HG02981 (cell line): ENCODE results near the gene SMAD2.

Experiments used
- ATAC-seq: cut with Tn5 transposase; IDR thresholded peaks from one replicate; pipeline ENCODE4 v1.9.1; 2021; ENCODE audit warnings: mild to moderate bottlenecking, moderate library complexity; ENCODE audit not compliant: unreplicated experiment

The SMAD2 gene

DNA sequence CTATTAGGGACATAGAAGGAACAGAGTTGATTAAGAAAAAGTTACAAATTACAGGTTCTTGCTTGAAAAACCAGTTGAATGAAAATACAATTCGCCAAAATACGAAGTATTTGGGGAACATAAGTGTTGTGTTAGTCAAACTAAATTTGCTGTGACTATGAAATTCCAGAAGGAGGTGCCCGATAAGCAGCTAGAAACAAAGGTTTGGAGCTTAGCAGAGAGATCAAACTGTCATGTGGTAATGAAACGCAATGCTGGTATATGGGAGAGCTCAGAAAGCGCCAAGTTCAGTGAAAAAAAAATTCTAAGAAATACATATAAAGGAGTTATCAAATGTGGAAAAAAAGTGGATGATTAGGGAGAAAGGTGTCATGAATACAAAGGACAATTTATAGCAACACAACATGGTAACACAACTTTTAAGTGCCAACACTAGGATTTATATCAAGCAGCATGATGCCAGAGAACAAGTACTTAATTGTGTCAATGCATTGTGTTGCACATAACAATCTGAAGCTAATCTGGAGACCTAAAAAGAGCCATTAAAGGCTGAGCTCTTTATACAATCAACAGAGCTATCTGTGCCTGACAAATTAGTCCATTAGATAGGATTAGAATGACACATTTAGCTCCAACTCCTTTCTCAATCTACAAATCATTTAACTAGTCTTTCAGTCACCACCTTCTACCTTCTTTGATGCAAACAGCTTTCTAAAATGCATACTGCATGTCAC is 31.2 kb downstream of the SMAD2 start:
- no peak for ATAC-seq

DNA sequence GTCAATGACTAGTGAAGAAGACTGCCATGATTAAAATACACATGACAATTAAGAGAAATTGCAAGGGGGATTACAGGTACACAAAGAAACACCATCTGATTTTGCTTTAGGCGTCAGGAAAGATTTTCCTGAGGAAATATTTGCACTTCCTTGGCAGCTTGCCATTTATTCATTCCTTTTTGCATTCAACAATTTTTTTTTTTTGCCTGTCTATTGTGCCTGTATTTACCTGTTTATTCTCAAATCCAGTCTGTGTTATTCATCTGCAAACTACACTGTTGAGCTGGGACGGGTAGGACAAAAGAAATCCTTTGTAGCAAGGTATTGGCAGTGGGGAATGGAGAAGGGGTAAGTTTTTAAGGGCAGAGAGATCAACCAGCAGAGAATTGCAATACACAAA is 31.8 kb downstream of the SMAD2 start:
- ATAC-seq: no peak

DNA sequence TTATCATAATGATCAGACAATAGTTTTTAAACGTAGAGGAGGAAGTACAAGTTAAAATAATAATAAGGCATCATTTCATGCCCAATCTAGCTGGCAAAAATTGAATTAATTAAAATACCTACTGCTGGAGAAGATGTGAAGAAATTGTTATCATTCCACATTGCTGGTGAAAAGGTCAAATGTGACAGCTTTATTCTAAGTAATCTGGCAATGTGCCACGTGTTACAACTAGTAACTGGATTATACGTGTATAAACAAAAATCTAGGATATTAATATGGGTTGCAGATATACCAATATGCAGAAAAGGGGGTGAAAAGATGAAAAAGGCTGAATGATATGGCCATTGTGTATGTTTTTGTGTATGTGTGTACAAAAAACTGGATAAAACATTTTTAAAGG is 32.4 kb downstream of the SMAD2 start:
- ATAC-seq: no peak

DNA sequence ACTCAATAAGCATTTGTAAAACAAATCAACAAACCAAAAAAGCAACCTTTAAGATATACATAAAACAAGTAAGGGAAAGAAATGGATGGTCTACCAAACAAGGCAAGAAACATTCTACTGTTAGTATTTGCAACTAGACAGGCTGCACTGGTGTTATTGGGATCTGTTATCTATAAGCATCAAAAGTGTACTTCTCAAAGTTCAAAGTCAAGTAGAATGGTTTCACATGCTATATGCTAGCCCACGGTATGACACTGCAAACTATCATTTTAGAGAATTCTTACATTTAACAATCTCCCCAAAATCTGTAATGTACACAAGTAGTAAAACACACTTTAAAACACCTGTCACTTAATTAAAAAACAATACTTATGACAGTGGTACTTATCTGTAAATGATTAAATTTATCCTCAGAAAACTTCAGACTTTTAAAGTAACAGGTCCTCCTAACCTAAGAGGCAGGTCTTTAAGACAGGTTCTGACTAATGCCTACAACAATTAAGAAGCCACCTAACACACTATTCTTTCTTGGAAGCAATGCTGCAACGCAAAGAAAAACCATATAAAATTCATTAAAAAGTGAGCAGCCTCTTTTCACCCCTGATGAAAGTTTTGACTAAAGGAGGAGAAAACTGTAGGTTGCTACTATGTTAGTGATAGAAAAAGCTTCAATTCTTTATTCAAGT is 34.8 kb downstream of the SMAD2 start:
- ATAC-seq: no peak

DNA sequence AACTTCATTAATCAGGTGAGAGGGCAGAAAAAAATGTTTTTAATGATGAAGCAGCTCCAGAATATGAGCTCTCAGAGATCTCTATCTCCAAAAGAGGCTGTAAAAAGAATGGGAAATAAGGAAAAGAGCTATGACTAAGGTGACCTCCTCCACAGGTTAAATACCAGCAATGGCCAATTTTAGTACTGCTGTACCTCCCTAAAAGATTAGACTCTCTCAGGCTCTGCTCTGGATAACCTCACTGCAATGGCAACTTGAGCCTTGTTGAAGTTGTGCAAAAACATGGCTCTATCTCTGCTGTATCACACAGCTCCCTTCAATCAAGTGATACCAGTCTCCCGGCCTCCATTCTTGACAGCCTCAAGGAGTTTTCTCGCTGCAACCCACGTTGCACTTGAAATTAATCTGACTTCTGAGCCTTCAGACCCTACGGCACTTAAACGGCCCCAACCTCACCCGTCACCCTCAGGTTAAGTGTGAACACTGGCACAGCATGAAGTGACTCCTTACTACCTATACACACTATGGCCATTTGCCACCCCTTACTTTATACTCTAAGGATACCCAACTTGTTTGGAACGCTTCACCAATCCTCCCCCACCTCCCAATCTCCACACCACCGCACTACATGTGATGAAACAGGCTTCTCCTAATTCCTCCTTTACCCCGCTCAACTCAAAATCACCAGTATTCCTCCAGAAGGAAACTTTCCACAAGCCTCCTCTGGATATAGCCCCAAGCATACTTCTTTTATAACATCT is 36.3 kb downstream of the SMAD2 start:
- ATAC-seq: no peak

DNA sequence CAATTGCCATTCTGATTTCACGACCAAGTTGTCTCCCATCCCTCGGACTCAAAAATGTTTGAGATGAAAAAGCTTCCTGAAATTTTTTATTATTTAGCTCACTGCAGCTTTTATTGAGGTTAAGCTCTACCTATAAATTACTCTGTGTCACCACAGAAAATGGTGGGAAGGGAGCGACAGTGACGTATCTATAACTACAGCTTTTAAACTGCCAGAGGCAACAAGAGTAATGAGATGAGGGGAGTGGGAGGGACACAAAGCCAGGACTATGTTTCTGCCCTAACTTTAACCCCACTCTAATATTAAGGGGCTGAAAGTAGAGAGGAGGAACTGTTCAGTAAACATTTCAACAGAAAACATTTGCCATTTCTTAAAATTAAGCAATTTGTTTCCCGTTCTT is 37.4 kb downstream of the SMAD2 start:
- no peak for ATAC-seq

DNA sequence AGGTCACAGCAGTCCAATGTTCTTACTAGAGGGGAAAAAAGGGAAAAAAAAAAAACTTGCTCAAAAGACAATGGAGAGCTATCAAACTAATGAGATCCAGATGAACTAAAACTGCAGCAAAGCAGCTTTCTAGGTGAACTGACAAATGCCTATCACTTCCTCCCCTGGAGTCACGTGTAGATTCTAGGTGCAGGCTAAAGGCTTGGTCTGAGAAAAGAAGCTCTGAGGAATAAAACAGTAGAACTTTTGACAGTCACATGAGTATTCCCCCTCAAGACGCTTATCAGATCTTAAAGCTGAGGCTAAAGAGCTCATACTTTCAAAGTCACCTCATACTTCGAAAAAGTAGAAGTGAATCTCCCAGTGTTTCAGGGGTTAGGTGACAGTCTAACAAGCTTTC is 42.3 kb downstream of the SMAD2 start:
- no peak for ATAC-seq

DNA sequence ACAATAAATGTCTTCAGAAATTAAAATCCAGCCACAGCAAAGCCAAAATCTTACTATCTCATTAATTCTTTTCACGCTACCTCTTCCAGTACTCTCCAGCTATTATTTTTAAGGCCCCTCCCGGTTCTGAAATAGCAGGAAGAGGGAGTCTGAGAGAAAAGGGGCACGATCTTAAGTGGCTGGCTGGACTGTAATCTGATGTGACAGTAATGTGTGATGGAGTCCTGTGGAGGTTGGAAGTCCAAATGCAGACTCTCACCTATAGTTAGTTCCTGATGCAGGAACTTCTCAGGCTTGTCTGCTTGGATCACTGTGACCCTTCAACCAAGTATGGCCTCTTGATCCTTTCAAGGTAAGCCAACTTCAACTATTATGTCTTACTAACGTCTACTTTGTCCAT is 43.2 kb downstream of the SMAD2 start:
- no peak for ATAC-seq

DNA sequence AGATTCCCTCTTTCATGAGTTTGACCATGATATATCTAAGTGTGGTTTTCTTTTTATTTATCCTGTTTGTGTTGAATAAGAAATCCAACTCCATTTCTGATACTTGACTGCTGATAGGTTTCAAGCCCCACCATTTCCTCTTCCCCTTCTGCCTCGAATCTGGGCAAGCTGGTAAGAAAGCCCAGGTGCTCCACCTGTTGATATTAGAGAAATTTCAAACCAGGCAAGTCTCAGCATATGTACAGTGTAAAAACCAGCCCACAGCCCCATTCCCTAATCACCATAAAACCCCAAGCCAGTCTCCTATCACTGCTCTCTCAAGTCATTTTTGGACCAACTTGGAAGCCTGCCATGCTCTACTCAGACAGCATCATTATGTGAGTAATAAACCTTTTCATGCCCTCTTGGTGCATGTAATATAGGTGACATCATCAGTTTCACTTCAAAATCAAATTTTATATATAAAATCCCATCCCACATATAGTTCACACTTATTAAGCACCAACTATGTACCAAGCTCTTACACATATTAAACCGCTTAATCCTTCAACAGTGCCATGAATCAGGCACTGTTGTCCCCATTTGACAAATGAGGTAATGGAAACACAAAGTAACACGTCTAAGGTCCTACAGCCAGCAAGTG is 46.6 kb downstream of the SMAD2 start:
- ATAC-seq: no peak

DNA sequence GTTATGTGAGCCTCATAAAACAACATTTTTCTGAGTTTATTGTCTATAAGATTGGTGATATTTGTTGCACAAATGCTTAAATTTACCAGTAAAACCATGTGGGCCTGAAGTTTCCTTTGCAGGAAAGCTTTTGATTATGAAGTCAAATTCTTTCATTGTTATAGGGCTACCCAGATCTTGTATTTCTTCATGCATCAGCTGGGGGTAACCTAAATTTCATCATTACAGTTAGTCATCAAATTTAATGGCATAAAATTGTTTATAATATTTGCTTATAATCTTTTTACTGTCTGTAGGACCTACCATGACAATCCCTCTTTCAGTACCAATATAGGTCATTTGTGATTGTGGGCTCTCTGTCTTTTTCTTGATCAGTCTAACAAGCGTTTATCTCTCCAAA is 47.8 kb downstream of the SMAD2 start:
- ATAC-seq: no peak

DNA sequence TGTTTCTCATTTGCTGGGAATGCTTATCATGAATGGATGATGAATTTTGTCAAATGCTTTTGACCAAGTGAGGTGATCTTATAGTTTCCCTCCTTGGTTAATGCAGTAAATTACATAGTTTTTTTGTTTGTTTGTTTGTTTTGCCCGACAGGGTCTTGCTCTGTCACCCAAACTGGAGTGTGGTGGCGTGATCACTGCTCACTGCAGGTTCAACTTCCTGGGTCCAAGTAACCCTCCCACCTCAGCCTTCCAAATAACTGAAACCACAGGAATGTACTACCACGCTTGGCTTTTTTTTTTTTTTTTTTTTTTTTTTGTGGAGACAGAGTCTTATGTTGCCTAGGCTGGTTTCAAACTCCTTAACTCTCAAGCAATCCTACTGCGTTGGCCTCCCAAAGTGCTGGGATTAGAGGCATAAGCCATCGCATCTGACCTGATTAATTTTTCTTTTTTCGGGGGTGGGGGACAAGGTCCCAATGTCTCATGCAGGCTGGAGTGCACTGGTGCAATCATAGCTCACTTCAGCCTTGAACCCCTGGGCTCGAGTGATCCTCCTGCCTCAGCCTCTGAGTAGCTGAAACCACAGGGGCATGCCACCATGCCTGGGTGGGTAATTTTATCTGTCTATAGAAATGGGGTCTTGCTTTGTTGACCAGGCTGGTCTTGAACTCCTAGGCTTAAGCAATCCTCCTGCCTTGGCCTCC is 48.6 kb downstream of the SMAD2 start:
- no peak for ATAC-seq

DNA sequence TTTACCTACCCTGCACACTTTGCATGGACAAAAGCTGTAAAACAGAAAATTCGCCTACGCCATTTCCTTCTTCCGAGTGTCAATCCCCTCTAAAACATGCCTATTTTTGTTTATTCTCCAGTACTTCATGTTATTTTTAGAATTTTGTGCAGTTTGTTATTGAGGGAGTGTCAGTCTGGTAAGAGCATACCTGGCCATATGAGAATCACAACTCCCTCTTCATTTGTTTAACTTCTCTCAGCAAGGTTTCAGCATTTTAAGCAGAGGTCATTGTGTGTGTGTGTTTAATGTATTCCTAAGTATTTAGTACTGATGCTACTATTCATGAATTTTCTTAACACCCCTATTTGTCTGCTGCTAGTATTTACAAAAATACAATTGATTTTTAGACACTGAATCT is 49.4 kb downstream of the SMAD2 start:
- ATAC-seq: no peak

DNA sequence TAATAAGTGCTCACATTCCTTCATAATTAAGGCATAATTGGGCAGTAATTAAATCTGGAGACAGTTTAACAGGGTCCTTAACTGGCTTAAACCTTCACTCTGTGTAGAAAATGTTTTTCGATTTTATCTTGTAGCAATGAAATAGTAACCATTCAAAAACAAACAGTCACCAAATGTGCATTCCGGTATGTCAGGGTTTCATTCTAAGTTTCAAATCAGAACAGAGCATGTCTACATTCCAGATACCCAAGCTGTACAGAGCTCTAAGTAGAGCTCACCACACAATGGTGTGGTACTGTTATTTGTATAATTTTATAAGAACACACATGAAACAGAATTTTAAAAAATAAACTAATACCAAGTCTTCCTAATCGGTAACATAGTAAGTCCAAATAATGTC is 52.6 kb downstream of the SMAD2 start:
- ATAC-seq: no peak

DNA sequence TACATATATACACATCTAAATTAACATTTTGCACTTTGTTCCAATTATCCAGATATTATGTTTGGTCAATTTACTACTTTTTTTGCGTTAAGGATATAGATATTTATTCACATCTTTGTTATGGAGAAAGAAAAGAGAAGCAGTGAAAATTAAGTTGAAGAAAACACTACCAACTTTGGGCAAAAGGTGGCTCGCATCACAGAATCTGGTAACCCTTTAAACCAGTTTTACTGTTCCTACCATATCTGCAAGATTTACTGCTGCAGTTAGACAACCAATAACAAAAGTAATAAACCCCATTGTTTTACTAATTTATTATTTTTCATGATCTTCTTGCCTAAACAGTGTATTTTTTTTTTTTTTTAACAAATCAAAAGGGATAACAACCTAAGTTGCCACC is 53.6 kb downstream of the SMAD2 start:
- ATAC-seq: no peak

DNA sequence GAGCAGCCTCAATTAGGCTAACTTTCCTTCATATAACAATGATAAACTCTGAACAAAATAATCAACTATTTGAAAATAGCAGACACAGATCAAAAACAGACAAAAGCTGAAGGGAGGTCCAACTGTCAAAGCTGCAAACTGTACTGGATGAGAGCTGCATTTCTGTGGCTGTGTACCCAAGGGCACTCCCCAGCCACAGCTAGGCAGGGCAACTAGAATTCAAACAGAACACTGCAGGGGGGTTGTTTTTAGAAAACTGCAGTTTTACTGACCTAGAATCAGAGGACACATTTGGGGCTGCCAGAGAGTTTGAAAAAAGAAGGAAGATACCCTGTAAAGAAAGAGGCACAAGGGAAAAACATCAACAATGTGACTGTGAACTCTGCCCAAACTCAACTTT is 56.8 kb downstream of the SMAD2 start:
- no peak for ATAC-seq

DNA sequence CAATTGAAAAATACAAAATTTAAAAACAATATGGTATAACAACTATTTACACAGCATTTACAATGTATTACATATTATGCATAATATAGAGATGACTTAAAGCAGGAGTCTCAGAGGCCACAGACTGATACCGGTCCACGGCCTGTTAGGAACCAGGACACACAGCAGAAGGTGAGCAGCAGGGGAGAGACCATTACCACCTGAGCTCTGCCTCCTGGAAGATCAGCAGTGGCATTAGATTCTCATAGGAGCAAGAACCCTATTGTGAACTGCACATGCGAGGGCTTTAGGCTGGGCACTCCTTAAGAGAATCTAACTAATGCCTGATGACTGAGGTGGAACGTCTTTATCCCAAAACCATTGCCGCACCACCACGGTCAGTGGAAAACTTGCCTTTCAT is 58.0 kb downstream of the SMAD2 start:
- no peak for ATAC-seq

DNA sequence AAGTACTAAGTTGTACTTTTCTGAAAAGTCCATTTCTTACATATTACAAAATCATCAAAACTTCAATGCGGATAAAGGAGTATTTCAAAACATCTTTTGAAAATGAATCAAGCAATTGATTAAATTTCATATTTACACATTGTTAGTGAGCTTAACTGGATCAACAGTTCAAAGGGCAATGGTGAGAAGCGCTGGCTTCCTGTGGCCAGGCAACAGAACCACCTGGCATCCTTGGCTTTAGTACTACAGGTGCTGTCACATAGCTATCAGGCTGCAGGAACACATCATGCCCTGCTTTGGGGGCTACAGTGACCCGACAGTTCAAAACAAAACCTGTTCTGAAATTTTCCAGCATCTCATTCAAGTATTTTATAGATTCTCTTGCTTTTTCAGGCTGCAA is 59.2 kb downstream of the SMAD2 start:
- no peak for ATAC-seq

DNA sequence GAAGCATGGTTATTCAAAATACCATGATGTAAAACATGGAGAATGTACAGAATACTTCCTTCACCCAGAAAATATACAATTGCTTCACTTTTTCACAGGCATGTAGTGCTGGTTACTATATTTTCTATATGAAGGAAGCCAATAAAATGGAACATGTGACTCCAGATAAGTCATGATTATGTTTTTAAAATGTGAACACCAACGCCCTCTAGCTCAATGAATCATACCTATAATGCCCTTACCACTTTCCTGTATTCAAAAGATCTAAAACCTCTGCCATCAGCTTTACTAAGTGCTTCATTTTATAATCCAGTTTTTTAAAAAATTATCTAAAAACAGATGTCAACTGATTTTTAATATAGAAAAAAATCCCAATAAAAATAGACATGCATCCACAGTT is 59.9 kb downstream of the SMAD2 start:
- ATAC-seq: no peak

DNA sequence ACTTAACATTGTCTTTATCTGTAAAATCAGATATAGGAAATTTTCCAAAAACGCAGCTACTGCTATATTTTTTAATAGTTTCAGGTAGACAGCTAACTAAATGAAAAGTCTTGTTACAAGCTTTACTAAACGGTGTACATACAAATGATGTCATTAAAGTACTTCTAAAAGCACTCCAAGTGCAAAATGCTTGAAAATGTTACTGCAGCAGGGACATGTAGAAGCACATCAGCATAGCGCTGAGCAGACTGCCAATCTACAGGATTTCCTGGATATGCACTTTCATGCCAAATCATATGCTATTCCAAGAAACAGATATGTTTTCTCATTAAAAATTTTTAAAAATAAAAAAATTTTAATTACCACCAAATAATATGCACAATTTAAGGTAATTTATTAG is 61.7 kb downstream of the SMAD2 start:
- ATAC-seq: no peak

DNA sequence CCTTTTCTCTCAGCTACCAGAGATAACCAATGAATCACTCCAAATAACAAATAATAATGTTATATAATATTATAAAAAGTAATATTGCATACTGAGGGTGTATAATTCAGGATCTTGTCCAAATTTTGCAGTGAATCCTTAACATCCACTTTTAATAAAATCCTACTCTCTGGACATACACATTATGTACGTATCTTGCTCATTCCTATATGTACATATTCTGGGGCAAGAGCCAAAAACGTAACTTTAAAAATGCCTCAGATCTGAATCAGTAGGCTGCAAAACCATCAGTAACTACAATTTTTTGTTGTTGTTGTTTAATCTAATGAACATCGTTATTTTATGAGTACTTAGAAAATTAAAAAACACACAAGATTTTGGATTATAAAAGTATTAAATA is 65.3 kb downstream of the SMAD2 start:
- no peak for ATAC-seq

DNA sequence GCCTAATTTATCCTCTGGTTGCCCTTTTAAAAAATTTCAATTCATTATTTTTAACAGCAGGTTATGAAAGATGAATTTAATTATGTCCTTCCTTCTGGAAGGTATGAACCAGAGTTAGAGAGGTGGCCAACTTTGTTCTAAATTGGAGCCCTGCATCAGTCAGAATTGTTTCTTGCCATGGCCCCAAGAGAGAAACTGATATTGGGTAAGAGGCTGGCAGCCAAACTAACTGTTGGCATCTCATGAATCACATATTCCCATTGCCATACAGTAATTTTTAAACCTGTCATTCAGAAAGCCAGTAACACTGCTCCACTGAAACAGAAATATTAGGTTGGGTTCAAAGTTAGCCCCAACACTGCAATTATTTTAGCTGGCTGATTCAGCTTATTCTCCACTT is 67.4 kb downstream of the SMAD2 start:
- no peak for ATAC-seq
